ENCODE data around the gene AUH.

DNA sequence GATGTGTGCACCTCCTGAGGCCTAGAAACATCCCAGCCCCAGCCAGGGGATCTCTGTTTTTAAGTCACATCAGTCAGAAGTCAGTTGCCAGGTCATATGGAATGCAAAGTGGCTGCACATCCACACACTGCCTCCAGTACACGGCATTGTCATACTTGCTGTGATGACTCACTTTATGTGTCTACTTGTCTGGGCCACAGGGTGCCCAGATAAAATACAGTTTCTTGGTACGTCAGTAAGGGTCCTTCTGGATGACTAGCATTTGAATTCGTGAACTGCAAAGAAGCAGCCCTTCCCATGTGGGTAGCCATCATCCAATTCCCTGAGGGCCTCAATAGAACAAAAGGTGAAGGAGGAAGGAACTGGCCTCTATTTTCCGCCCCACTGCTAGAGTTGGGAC is 27.7 kb downstream of the AUH start:
- TF ChIP-seq YY1 (IDR thresholded peaks at IDR 0.05; ENCODE audit: low read depth) (no peak), NFIC (IDR thresholded peaks at IDR 0.05) (no peak), MAX (IDR thresholded peaks at IDR 0.05) (no peak), RAD21 (IDR thresholded peaks at IDR 0.05; ENCODE audit: low read depth) (no peak), TCF12 (IDR thresholded peaks at IDR 0.05; ENCODE audit: low read depth) (no peak), REST (IDR thresholded peaks at IDR 0.05; ENCODE audit: low read depth) (no peak), CEBPB (IDR thresholded peaks at IDR 0.05) (no peak), EP300 (IDR thresholded peaks at IDR 0.05; ENCODE audit: borderline replicate concordance) (no peak), TAF1 (IDR thresholded peaks at IDR 0.05; ENCODE audit: low read depth) (no peak), CREB1 (IDR thresholded peaks at IDR 0.05; ENCODE audit: low read depth) (no peak), EGR1 (IDR thresholded peaks at IDR 0.05) (no peak), TEAD4 (IDR thresholded peaks at IDR 0.05) (no peak)
- TF ChIP-seq, protein P1, sequence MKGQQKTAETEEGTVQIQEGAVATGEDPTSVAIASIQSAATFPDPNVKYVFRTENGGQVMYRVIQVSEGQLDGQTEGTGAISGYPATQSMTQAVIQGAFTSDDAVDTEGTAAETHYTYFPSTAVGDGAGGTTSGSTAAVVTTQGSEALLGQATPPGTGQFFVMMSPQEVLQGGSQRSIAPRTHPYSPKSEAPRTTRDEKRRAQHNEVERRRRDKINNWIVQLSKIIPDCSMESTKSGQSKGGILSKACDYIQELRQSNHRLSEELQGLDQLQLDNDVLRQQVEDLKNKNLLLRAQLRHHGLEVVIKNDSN (IDR thresholded peaks at IDR 0.05) = no peak

All from Ishikawa (cell line).